Nephron (organoid): ENCODE results near the gene FAM50B.

Source experiments
- H3K27ac Mint-ChIP-seq, 3 experiments: 2 replicates each; pipeline ENCODE4 v1.8.0; 2020; ENCODE audit warnings: mixed read lengths in 3 of 3, mild to moderate bottlenecking in 2 of 3, moderate library complexity in 1 of 3
- H3K27me3 Mint-ChIP-seq: 2 replicates; pipeline ENCODE4 v1.8.0; 2021; ENCODE audit warnings: low read depth, mild to moderate bottlenecking, moderate library complexity, mixed read lengths
- H3K36me3 Mint-ChIP-seq: 2 replicates; pipeline ENCODE4 v1.8.0; 2020; ENCODE audit warnings: low read depth, mixed read lengths
- H3K4me1 Mint-ChIP-seq: 2 replicates; pipeline ENCODE4 v1.8.0; 2020; ENCODE audit warnings: mixed read lengths
- H3K4me3 Mint-ChIP-seq, 3 experiments: 2 replicates each; pipeline ENCODE4 v1.8.0; 2020; ENCODE audit warnings: mild to moderate bottlenecking in 3 of 3, mixed read lengths in 3 of 3, moderate library complexity in 2 of 3
- H3K9me3 Mint-ChIP-seq: 2 replicates; pipeline ENCODE4 v1.8.0; 2020; ENCODE audit warnings: mixed read lengths
- CTCF ChIP-seq, 3 experiments: fragments of 200-600 bp; sonication (generic); IDR thresholded peaks; one replicate each; pipeline ENCODE4 v1.5.0; 2021; ENCODE audit warnings: antibody characterized with exemption in 3 of 3; ENCODE audit not compliant: unreplicated experiment in 3 of 3

FAM50B gene

GRCh38 chr6:3852391-3852790, 3.2 kb downstream of the FAM50B start:
- no peak overlapping the region for H3K27ac Mint-ChIP-seq
- peaks cover 2% of the 10 kb centered on the region for H3K9me3 Mint-ChIP-seq
- H3K27me3 Mint-ChIP-seq, result peaks cover 3% of the 10 kb centered on the region
- H3K4me3 Mint-ChIP-seq, result no peak overlapping the region
- H3K4me1 Mint-ChIP-seq, result peaks cover 6% of the 10 kb centered on the region
- H3K36me3 Mint-ChIP-seq, result peaks cover 4% of the 10 kb centered on the region
- no peak for TF ChIP-seq CTCF (IDR thresholded peaks at IDR 0.05; ENCODE audit: unreplicated experiment in 3 of 3)

- no peak for TF ChIP-seq CTCF (IDR thresholded peaks at IDR 0.05; ENCODE audit: unreplicated experiment in 3 of 3)
- Mint-ChIP-seq H3K4me1 (peaks cover 6% of the 10 kb centered on the region), H3K27ac (no peak overlapping the region), H3K36me3 (no peaks in the 10 kb centered on the region), H3K27me3 (peaks cover 3% of the 10 kb centered on the region), H3K9me3 (peaks cover 11% of the 10 kb centered on the region), H3K4me3 (no peak overlapping the region)
Measured at GRCh38 chr6:3855866-3856265, 6.7 kb downstream of the FAM50B start.

GRCh38 chr6:3856576-3856975, 7.4 kb downstream of the FAM50B start:
- Mint-ChIP-seq H3K4me3 (no peak overlapping the region), H3K27ac (no peak overlapping the region), H3K9me3 (peaks cover 14% of the 10 kb centered on the region), H3K4me1 (peaks cover 6% of the 10 kb centered on the region), H3K36me3 (no peaks in the 10 kb centered on the region), H3K27me3 (peaks cover 3% of the 10 kb centered on the region)
- TF ChIP-seq CTCF (IDR thresholded peaks at IDR 0.05; ENCODE audit: unreplicated experiment in 3 of 3), result no peak

- no peak overlapping the region for H3K4me3 Mint-ChIP-seq
- H3K36me3 Mint-ChIP-seq, result no peaks in the 10 kb centered on the region
- H3K4me1 Mint-ChIP-seq, result peaks cover 6% of the 10 kb centered on the region
- peaks cover 3% of the 10 kb centered on the region for H3K27me3 Mint-ChIP-seq
- no peak for TF ChIP-seq CTCF (IDR thresholded peaks at IDR 0.05; ENCODE audit: unreplicated experiment in 3 of 3)
- peaks cover 18% of the 10 kb centered on the region for H3K9me3 Mint-ChIP-seq
- H3K27ac Mint-ChIP-seq, result no peak overlapping the region
Measured at GRCh38 chr6:3857468-3858456, 8.6 kb downstream of the FAM50B start.

- H3K27ac Mint-ChIP-seq, result no peak overlapping the region
- peaks cover 15% of the 10 kb centered on the region for H3K9me3 Mint-ChIP-seq
- H3K36me3 Mint-ChIP-seq, result no peaks in the 10 kb centered on the region
- H3K27me3 Mint-ChIP-seq, result no peaks in the 10 kb centered on the region
- H3K4me1 Mint-ChIP-seq, result peaks cover 6% of the 10 kb centered on the region
- no peak for TF ChIP-seq CTCF (IDR thresholded peaks at IDR 0.05; ENCODE audit: unreplicated experiment in 3 of 3)
- no peak overlapping the region for H3K4me3 Mint-ChIP-seq
Measured at GRCh38 chr6:3859878-3860552, 10.8 kb downstream of the FAM50B start.
